C4-2B (cell line): ENCODE results near the gene SPOCK1.

Experiments used
- H3K27ac ChIP-seq: fragments of 450-650 bp; 2 replicates; pipeline ENCODE4 v1.5.1; 2017
- ZFX ChIP-seq: fragments of 450-650 bp; IDR thresholded peaks from 2 replicates; pipeline ENCODE4 v1.6.1; 2017
- TF ChIP-seq, protein P1 (sequence below): fragments of 450-650 bp; conservative IDR thresholded peaks from 2 replicates; pipeline ENCODE4 v1.5.1; 2017; ENCODE audit warnings: mild to moderate bottlenecking

SPOCK1 gene

DNA sequence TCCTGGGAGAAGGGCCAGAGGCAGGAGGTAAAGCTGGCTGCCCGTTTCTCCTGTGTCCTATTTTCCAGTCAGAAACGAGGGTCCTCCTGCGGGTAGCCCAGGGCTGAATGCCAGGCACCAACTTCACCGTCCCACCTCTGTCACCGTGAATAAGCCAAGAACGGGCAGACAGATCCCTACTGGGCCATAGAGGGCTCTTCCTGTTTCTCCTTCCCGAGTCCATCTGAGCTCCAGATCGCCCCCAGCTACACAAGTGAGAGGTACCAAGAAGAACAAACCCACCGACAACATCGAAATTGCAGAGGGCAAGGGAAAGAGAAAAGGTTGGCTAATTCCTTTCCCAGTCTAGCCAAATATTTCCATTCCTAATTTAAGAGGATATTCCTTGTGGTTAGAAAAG is 93.7 kb downstream of the SPOCK1 start:
- no peak overlapping the region for H3K27ac ChIP-seq
- no peak for TF ChIP-seq ZFX
- TF ChIP-seq, protein P1, sequence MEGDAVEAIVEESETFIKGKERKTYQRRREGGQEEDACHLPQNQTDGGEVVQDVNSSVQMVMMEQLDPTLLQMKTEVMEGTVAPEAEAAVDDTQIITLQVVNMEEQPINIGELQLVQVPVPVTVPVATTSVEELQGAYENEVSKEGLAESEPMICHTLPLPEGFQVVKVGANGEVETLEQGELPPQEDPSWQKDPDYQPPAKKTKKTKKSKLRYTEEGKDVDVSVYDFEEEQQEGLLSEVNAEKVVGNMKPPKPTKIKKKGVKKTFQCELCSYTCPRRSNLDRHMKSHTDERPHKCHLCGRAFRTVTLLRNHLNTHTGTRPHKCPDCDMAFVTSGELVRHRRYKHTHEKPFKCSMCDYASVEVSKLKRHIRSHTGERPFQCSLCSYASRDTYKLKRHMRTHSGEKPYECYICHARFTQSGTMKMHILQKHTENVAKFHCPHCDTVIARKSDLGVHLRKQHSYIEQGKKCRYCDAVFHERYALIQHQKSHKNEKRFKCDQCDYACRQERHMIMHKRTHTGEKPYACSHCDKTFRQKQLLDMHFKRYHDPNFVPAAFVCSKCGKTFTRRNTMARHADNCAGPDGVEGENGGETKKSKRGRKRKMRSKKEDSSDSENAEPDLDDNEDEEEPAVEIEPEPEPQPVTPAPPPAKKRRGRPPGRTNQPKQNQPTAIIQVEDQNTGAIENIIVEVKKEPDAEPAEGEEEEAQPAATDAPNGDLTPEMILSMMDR = no peak

DNA sequence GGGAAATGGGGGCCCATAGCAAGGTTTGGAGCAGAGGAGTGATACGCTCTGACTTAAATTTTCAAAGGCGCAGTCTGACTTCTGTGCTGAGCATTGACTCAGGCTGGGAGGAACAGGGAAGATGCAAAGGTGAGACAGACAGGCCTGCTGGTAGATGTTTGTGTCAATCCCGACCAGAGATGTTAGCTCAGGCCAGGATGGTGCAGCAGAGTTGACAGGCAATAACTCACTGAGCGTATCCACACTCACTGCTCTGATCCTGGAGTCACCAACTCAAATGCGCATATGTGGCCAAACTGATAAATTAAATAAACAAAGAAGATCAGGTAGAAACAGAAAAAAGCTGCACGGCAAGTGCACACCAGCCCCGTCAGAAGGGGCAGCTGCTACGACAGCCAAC is 95.3 kb downstream of the SPOCK1 start:
- no peak for TF ChIP-seq ZFX
- TF ChIP-seq, protein P1 = no peak

DNA sequence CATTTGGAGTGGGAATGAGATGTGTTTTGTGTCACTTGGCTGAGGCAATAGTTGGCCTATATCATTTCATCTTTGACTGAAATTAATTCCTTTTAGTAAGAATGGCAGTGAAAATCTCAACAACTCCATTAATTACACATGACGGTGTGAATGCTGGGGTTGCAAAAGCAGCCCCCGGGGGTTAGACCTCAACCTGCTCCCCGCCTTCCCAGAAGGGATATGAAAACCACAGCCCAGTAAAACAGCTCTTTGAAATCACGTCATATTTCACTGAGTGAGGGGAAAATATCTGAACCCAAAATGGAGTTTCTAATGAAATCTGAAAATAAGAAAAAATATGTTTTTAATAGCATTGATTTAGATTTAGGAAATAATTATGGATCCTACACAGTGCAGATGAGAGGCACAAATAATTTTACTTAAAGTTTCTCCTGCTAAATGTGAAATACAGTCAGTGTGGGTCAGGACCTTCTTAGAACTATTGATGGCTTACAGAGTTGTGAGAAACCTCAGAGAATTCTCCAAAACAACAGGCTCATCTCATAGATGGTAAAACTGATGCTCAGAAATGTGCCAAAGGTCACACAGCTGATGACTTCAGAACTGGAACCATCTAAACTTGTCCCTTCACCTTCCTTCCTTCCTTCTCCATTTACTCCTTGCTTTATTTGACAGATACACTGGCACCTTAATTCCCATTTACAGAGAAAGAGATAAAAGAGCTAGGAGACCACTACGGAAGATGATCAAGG is 96.5 kb downstream of the SPOCK1 start:
- TF ChIP-seq, protein P1 = no peak
- no peak for TF ChIP-seq ZFX
- no peak overlapping the region; the same call in 1 of the 2 replicates for H3K27ac ChIP-seq

More for the DNA sequence above, 95.3 kb downstream of the SPOCK1 start:
- H3K27ac ChIP-seq = peak overlapping the region; percentile 4; the same call in 1 of the 2 replicates

DNA sequence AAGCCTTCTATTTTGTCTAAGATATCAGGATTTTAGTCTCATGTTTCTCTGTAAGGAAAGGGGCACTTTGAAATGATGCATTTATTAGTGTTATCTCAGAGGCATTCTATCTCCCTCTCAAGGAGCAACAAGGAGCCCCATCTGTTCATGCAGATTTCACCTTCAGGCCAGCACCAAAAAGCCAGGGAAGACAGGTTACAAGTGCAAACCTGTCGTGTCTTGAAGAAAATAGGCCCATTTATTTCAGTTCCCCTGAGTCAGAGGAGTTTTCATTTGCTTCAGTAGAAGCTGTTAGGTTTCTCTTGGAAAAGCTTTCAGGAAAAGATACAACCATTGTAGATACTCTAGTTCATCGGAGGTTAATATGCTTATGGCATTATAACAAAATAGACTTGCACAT is 97.2 kb downstream of the SPOCK1 start:
- TF ChIP-seq ZFX = no peak
- TF ChIP-seq, protein P1 = no peak
- H3K27ac ChIP-seq = no peak overlapping the region

DNA sequence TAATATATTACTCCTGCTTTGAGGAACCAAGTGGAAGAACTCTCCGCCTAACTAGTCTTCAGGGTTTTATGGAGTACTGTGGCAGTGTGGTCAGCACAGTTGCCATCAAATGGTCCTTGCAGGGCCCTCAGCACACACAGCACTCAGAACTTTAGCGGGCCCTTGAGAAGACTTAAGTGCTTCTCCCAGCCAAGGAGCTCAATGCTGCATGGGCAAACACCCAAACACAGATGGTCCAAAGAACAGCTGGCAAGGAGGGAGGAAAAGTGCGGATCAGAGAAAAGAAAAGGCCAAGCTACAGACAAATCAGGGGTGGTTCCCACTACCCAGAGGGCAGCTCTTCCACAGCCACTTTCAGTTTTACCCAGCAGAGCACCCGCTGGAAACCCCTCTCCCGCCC is 98.6 kb downstream of the SPOCK1 start:
- TF ChIP-seq, protein P1 = no peak
- TF ChIP-seq ZFX = no peak
- no peak overlapping the region for H3K27ac ChIP-seq

DNA sequence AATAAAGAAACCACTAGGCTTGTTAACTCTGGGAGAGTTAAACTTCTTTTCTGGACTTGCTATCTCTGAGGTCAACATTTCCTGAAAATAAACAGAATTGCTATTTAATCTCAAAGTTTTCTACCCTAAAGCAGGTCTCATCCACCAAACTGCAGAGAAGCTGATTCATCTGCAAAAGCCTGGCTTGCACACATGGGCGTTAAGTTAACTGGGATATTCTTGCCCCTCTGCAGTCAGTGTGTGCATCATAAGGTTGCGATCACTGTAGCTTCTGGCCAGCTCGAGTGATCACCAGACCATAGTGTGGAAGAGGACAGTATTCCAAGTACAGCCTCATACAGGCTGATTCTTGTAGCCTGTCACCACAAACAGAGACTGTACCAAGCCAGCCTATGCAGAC is 99.2 kb downstream of the SPOCK1 start:
- H3K27ac ChIP-seq = no peak overlapping the region
- no peak for TF ChIP-seq ZFX
- TF ChIP-seq, protein P1 = no peak

DNA sequence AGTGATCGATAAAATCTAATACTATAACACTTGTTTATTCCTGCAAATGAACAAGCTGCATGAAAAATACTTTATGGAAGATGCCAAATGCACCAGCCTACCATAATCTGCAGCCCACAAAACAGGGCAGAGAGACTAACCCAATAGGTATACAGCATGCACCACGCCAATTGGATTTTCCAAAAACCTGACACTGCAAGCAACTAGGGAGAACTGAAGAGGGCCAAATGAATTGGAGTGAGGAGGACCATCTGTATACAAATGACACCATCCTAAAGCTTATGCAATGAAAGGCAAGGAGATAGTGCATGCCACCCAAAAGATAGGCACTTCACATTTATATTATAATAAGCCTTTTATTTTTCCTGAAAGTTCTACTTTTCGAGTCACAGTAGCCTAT is 100.4 kb downstream of the SPOCK1 start:
- TF ChIP-seq ZFX = no peak
- TF ChIP-seq, protein P1 = no peak
- no peak overlapping the region for H3K27ac ChIP-seq
